ENCODE data around the gene IRF4.

DNA sequence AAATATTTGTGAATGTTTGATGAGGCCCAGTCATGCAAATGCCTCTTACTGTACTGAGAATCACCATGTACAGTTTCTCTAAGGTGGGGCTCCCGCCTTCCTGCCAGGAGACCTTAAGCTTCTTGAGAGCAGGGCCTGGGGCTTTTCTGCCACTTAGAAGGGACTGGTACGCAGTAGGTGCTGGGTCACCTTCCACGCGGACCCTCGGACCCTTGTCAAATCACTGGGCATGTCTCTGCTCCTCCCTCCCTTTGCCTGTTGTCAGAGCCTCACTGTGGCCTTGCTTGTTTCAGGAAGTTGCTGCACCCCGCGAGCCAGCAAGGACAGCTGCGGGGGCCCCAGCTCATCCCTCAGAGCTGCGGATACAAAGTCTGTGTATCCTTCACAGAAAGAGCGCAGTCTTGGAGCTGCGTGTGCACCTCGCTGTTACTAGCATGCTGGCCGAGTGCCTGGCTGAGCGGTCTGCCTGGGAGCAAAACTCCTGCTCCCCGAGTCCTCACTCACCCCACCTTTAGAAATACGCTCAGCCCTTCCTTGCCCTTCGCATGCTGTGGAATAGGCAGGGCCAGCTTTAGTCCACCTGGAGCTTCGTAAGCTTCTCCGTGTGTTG is 30.7 kb upstream of the IRF4 start:
- TF ChIP-seq EZH2 (optimal IDR thresholded peaks at IDR 0.05; ENCODE audit: low read depth, low read length), result no peak
- TF ChIP-seq, protein P1, sequence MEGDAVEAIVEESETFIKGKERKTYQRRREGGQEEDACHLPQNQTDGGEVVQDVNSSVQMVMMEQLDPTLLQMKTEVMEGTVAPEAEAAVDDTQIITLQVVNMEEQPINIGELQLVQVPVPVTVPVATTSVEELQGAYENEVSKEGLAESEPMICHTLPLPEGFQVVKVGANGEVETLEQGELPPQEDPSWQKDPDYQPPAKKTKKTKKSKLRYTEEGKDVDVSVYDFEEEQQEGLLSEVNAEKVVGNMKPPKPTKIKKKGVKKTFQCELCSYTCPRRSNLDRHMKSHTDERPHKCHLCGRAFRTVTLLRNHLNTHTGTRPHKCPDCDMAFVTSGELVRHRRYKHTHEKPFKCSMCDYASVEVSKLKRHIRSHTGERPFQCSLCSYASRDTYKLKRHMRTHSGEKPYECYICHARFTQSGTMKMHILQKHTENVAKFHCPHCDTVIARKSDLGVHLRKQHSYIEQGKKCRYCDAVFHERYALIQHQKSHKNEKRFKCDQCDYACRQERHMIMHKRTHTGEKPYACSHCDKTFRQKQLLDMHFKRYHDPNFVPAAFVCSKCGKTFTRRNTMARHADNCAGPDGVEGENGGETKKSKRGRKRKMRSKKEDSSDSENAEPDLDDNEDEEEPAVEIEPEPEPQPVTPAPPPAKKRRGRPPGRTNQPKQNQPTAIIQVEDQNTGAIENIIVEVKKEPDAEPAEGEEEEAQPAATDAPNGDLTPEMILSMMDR (IDR thresholded peaks at IDR 0.05; ENCODE audit: low read length), result no peak
- no peak for TF ChIP-seq EZH2phosphoT487 (IDR thresholded peaks at IDR 0.05; ENCODE audit: low read length)

Measured in MM.1S (cell line).